GM12892 (cell line): ENCODE measurements around the gene GINM1. TPM values are rescaled to one million over a fixed set of nuclear protein-coding genes. Genes with fewer than 3 reads are reported as not detected.
A peak's percentile ranks its signal among the peaks of the same experiment; 100 is the strongest.

ENCODE experiments used
- DNase-seq: peaks from one replicate; pipeline ENCODE4 v3.0.0; 2011; ENCODE audit not compliant: insufficient read length
- FAIRE-seq: peaks from 2 replicates; lab custom pipeline; 2011; peaks lifted over from hg19 to GRCh38; lab: Jason Lieb, UNC
- POLR2A ChIP-seq: IDR thresholded peaks from 2 replicates; pipeline ENCODE4 v1.6.1; 2011; ENCODE audit warnings: low read depth, low read length, control low read depth
- POLR2AphosphoS5 ChIP-seq: IDR thresholded peaks from 2 replicates; pipeline ENCODE4 v1.6.1; 2011; ENCODE audit warnings: low read depth, low read length, control low read depth
- TAF1 ChIP-seq: IDR thresholded peaks from 2 replicates; pipeline ENCODE4 v1.6.1; 2011; ENCODE audit warnings: low read depth, mild to moderate bottlenecking, control low read depth, low read length, borderline replicate concordance
- polyA plus RNA-seq: library from polyadenylated mRNA; unstranded; fragments of >200 nt; gene quantifications from one replicate; pipeline ENCODE4 v1.2.1, GENCODE V29; 2012; ENCODE audit warnings: missing spikeins, inconsistent platforms; ENCODE audit not compliant: missing spikeins

Gene GINM1, protein sequence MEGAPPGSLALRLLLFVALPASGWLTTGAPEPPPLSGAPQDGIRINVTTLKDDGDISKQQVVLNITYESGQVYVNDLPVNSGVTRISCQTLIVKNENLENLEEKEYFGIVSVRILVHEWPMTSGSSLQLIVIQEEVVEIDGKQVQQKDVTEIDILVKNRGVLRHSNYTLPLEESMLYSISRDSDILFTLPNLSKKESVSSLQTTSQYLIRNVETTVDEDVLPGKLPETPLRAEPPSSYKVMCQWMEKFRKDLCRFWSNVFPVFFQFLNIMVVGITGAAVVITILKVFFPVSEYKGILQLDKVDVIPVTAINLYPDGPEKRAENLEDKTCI
- 33.4 TPM for polyA plus RNA-seq

GRCh38 chr6:149565527-149566409 is at the start of gene GINM1:
TSS of gene GINM1 (plus strand) at chr6:149566375. CDS start at chr6:149566415, 40 bp downstream.
- TF ChIP-seq TAF1 (no peak), POLR2A (no peak), POLR2AphosphoS5 (peak; percentile 41; the same call in 1 of the 2 replicates)
- FAIRE-seq: peak; percentile 93
- DNase-seq: peak; percentile 84

- TF ChIP-seq POLR2A (no peak), TAF1 (no peak), POLR2AphosphoS5 (no peak)
- no peak for FAIRE-seq
Measured at GRCh38 chr6:149529650-149530049, 36.5 kb upstream of the GINM1 start.

GRCh38 chr6:149534742-149535141 is 31.4 kb upstream of the GINM1 start:
- FAIRE-seq: no peak
- DNase-seq: no peak
- no peak for TF ChIP-seq TAF1
- no peak for TF ChIP-seq POLR2AphosphoS5
- no peak for TF ChIP-seq POLR2A

More at GRCh38 chr6:149529650-149530049, 36.5 kb upstream of the GINM1 start:
- DNase-seq: no peak

DNA sequence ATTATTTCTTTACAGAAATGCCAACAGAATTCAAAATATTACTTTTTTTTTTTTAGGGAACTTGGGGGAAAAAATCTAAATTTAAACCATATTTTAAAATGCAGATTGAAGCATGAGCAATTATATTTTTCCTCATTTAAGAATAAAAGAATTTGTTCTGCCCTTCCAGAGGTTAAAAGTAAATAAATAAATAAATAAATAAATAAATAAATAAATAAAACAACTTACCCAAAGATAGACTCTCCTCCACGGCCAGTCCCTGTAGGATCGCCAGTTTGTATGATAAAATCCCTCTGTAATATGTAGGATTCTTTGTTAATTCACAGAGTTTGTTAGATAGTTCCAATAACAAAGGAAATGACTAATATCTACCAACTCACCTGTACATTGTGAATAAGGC is 25.0 kb upstream of the GINM1 start:
- no peak for FAIRE-seq
- TF ChIP-seq POLR2AphosphoS5 (no peak), POLR2A (no peak), TAF1 (no peak)
- no peak for DNase-seq

- DNase-seq: no peak
- TF ChIP-seq POLR2A (no peak), POLR2AphosphoS5 (no peak), TAF1 (no peak)
- no peak for FAIRE-seq
Measured at GRCh38 chr6:149544646-149545257, 21.4 kb upstream of the GINM1 start.

DNA sequence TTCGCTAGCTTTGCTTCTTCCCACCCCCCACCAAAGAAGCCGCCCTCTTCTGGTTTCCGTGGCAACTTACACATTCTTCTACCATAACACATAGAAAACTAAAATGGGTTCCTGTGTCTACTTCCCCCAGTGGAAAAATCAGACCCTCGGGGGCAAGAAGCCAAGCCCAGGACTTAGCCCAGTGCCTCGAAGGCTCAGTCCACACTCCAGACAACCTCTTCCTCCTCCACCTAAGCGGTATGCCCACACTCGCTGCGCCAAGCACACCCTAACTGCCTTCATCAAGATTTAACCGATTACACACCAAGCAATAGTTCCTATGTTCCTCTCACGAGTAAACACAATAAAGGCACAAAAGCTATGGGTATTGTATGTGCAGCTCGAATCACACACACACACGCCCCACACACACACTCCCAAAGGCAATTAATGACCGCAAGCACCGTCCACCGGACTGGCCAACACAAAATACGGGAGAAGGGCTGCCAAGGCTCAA is 20.9 kb upstream of the GINM1 start:
- no peak for DNase-seq
- TF ChIP-seq POLR2AphosphoS5 (no peak), POLR2A (no peak), TAF1 (no peak)
- FAIRE-seq: peak; percentile 83

- FAIRE-seq (peak; percentile 99), DNase-seq (peak; percentile 77)
- TF ChIP-seq TAF1 (peak; percentile 38; the same call in 1 of the 2 replicates), POLR2AphosphoS5 (peak; percentile 53; the same call in 1 of the 2 replicates), POLR2A (peak; percentile 84)
Measured at GRCh38 chr6:149545754-149546471, 20.3 kb upstream of the GINM1 start, which contains the start of gene PPIL4. TSS of gene PPIL4 (minus strand) at chr6:149546043. CDS start at chr6:149546005, 38 bp downstream.

- DNase-seq: no peak
- no peak for FAIRE-seq
- no peak for TF ChIP-seq TAF1
Measured at GRCh38 chr6:149551920-149552319, 14.3 kb upstream of the GINM1 start.

GRCh38 chr6:149558029-149558428 is 8.1 kb upstream of the GINM1 start:
- TF ChIP-seq POLR2AphosphoS5: no peak
- DNase-seq (no peak), FAIRE-seq (no peak)

- FAIRE-seq: no peak
Measured at GRCh38 chr6:149559389-149559788, 6.8 kb upstream of the GINM1 start.

DNA sequence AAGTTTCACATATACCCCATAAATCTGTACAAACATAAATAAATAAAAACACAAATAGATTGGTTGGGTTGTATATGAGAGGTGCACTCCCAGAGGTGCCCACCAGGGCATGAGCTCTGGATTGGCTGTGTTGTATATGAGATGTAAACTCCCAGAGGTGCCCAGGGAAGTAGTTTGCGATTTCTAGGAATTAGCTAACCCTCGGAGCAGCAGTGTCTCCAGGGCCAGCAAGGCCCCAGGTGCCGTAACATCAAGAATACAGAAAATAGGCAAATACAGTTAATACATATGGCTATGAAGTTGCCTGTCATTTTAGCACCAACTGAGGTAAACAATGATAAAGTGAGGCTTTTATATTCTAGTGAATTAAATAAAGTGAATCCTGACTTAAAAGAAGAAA is 5.4 kb upstream of the GINM1 start:
- DNase-seq (no peak), FAIRE-seq (no peak)
- TF ChIP-seq POLR2A (no peak), TAF1 (no peak), POLR2AphosphoS5 (no peak)

More at GRCh38 chr6:149559389-149559788, 6.8 kb upstream of the GINM1 start:
- DNase-seq: no peak
- TF ChIP-seq POLR2A (no peak), POLR2AphosphoS5 (no peak), TAF1 (no peak)
